DOHH2 (cell line): Measurements from ENCODE around the gene SLC25A41.

ENCODE experiments used
- H3F3A ChIP-seq: fragments of 200-600 bp; sonication (generic), shearing (Covaris generic); 2 replicates; pipeline ENCODE4 v1.6.0; 2016; ENCODE audit warnings: antibody characterized with exemption, mild to moderate bottlenecking; ENCODE audit not compliant: control insufficient read depth, insufficient read depth
- H3K27ac ChIP-seq: fragments of 200-600 bp; sonication (generic); 2 replicates; pipeline ENCODE4 v1.5.1; 2014; ENCODE audit warnings: low read depth, mild to moderate bottlenecking, low read length, moderate library complexity
- H3K27me3 ChIP-seq: fragments of 200-600 bp; sonication (generic); 2 replicates; pipeline ENCODE4 v1.6.1; 2014; ENCODE audit warnings: mild to moderate bottlenecking, low read length, mixed read lengths; ENCODE audit not compliant: control insufficient read depth
- H3K36me3 ChIP-seq: fragments of 200-600 bp; sonication (generic); 2 replicates; pipeline ENCODE4 v1.6.1; 2014; ENCODE audit warnings: mild to moderate bottlenecking, low read length, moderate library complexity, mixed read lengths; ENCODE audit not compliant: control insufficient read depth
- H3K4me1 ChIP-seq: fragments of 200-600 bp; sonication (generic); 2 replicates; pipeline ENCODE4 v1.6.1; 2014; ENCODE audit warnings: mild to moderate bottlenecking, low read length, mixed read lengths; ENCODE audit not compliant: control insufficient read depth
- H3K4me2 ChIP-seq: fragments of 200-600 bp; sonication (generic); 2 replicates; pipeline ENCODE4 v1.6.0; 2014; ENCODE audit warnings: mild to moderate bottlenecking, low read length, moderate library complexity
- H3K4me3 ChIP-seq: fragments of 200-600 bp; sonication (generic); 2 replicates; pipeline ENCODE4 v1.5.1; 2014; ENCODE audit warnings: mild to moderate bottlenecking, low read length, mixed read lengths
- H3K79me2 ChIP-seq: fragments of 200-600 bp; sonication (generic); 2 replicates; pipeline ENCODE4 v1.6.1; 2014; ENCODE audit warnings: mild to moderate bottlenecking, low read length, mixed read lengths; ENCODE audit not compliant: control insufficient read depth
- H3K9me2 ChIP-seq: fragments of 200-600 bp; sonication (generic); replicated peaks from 2 replicates; pipeline ENCODE4 v1.6.1; 2014; ENCODE audit warnings: mild to moderate bottlenecking, low read length, mixed read lengths; ENCODE audit not compliant: control insufficient read depth
- H3K9me3 ChIP-seq: fragments of 200-600 bp; sonication (generic); 2 replicates; pipeline ENCODE4 v1.6.1; 2014; ENCODE audit warnings: antibody characterized with exemption, low read length, mixed read lengths; ENCODE audit not compliant: control insufficient read depth, insufficient read depth
- H4K20me1 ChIP-seq: fragments of 200-600 bp; sonication (generic); 2 replicates; pipeline ENCODE4 v1.6.0; 2014; ENCODE audit warnings: low read depth, mild to moderate bottlenecking, antibody characterized with exemption, low read length, moderate library complexity; ENCODE audit not compliant: control insufficient read depth, insufficient read depth
- EZH2phosphoT487 ChIP-seq: fragments of 200-600 bp; sonication (generic); IDR thresholded peaks from 2 replicates; pipeline ENCODE4 v1.6.1; 2017; ENCODE audit warnings: borderline replicate concordance, mild to moderate bottlenecking, antibody characterized with exemption, low read length, moderate library complexity, mixed read lengths
- TF ChIP-seq, protein P1 (sequence below): fragments of 200-600 bp; sonication (generic); IDR thresholded peaks from one replicate; pipeline ENCODE4 v1.5.1; 2014; ENCODE audit warnings: antibody characterized with exemption, mild to moderate bottlenecking, low read depth, low read length; ENCODE audit not compliant: poor library complexity, severe bottlenecking

The SLC25A41 gene

DNA sequence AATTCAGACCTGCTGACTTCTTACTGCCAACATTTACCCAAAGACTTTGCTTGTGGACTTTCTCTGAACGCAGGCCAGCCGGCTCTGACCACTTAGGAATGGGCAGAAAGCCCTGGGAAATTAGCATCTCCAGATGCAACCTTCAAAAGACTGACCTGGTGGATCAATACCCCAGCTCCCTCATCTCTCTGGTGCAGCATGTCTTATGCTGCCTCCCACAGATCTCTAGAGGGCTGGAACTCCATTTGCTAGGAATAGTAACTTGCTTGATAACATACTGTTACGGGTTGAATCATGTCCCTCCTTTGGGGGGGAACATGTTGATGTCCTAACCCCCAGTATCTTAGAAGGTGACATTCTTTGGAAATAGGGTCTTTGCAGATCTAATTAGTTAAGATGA is 12.9 kb upstream of the SLC25A41 start:
- no peaks in the 10 kb centered on the region for H3K9me2 ChIP-seq
- no peaks in the 10 kb centered on the region; the same call in 1 of the 2 replicates for H3F3A ChIP-seq
- TF ChIP-seq, protein P1, sequence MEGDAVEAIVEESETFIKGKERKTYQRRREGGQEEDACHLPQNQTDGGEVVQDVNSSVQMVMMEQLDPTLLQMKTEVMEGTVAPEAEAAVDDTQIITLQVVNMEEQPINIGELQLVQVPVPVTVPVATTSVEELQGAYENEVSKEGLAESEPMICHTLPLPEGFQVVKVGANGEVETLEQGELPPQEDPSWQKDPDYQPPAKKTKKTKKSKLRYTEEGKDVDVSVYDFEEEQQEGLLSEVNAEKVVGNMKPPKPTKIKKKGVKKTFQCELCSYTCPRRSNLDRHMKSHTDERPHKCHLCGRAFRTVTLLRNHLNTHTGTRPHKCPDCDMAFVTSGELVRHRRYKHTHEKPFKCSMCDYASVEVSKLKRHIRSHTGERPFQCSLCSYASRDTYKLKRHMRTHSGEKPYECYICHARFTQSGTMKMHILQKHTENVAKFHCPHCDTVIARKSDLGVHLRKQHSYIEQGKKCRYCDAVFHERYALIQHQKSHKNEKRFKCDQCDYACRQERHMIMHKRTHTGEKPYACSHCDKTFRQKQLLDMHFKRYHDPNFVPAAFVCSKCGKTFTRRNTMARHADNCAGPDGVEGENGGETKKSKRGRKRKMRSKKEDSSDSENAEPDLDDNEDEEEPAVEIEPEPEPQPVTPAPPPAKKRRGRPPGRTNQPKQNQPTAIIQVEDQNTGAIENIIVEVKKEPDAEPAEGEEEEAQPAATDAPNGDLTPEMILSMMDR: no peak
- TF ChIP-seq EZH2phosphoT487: no peak
- H3K4me1 ChIP-seq: 0 out of 2 replicates have a peak, but pooled peaks cover 3% of the 10 kb centered on the region
- peaks cover 4% of the 10 kb centered on the region; the same call in 1 of the 2 replicates for H3K36me3 ChIP-seq
- no peaks in the 10 kb centered on the region for H3K9me3 ChIP-seq
- no peak overlapping the region for H3K4me3 ChIP-seq
- no peak overlapping the region for H3K4me2 ChIP-seq
- no peak overlapping the region for H3K27ac ChIP-seq
- H3K79me2 ChIP-seq: no peaks in the 10 kb centered on the region
- H4K20me1 ChIP-seq: no peaks in the 10 kb centered on the region
- H3K27me3 ChIP-seq: no peaks in the 10 kb centered on the region

DNA sequence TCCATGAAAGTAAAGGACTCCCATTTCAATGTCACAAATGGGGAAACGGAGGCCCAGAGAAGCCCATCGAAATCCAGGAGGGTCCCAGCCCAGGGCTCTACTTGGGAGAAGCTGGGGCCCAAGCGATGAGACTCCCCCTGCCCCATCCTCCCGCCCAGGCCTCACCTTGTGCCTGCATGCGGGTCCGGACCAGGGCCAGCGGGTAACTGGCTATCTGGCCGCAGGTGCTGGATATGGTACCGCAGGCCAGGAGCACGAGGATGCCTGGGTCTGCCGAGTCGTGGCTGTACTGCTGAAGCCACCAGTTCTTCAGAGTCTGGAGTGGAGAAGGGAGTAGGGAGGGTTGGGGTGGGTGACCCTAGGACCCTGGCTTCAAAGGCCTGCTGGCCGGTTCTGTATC is 10.4 kb upstream of the SLC25A41 start:
- no peaks in the 10 kb centered on the region; the same call in 1 of the 2 replicates for H3F3A ChIP-seq
- no peaks in the 10 kb centered on the region for H3K79me2 ChIP-seq
- H3K4me1 ChIP-seq: 0 out of 2 replicates have a peak, but pooled peaks cover 3% of the 10 kb centered on the region
- no peaks in the 10 kb centered on the region for H4K20me1 ChIP-seq
- no peak overlapping the region for H3K4me2 ChIP-seq
- H3K4me3 ChIP-seq: no peak overlapping the region
- no peaks in the 10 kb centered on the region for H3K9me3 ChIP-seq
- H3K36me3 ChIP-seq: no peaks in the 10 kb centered on the region; the same call in 1 of the 2 replicates
- no peaks in the 10 kb centered on the region for H3K9me2 ChIP-seq
- H3K27me3 ChIP-seq: no peaks in the 10 kb centered on the region
- H3K27ac ChIP-seq: no peak overlapping the region
- TF ChIP-seq, protein P1: no peak
- no peak for TF ChIP-seq EZH2phosphoT487

DNA sequence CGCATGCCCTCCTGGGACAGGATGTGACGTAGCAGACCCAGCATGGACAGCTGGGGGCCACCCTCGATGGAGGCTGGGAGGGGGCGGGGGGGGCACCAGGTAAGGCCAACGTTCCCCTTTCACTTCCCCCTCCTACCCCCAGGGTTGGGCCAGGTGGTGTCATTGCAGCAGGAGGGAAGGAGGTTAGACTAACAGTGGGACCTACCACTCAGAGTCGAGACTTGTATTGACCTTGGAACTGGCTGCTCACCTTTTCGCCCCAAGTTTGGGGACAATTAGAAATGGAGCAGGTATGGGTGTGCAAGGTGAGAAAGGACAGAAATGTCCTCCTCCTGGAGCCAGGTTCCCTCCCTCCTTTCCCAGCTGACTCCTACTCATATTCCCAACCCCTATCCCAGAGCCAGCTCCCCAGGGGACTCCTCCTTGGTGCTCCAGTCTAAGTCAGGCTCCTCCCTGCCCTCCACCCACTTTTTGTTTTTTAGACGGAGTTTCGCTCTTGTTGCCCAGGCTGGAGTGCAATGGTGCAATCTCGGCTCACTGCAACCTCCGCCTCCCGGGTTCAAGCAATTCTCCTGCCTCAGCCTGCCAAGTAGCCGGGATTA is 8.6 kb upstream of the SLC25A41 start:
- no peaks in the 10 kb centered on the region for H3K79me2 ChIP-seq
- H3K27me3 ChIP-seq: no peaks in the 10 kb centered on the region
- H3K4me2 ChIP-seq: no peak overlapping the region
- no peak overlapping the region for H3K4me3 ChIP-seq
- H3K9me3 ChIP-seq: no peaks in the 10 kb centered on the region
- TF ChIP-seq, protein P1: no peak
- no peak for TF ChIP-seq EZH2phosphoT487
- no peaks in the 10 kb centered on the region for H4K20me1 ChIP-seq
- H3K27ac ChIP-seq: no peak overlapping the region
- H3K4me1 ChIP-seq: 0 out of 2 replicates have a peak, but pooled peaks cover 3% of the 10 kb centered on the region
- H3K36me3 ChIP-seq: no peaks in the 10 kb centered on the region; the same call in 1 of the 2 replicates
- H3K9me2 ChIP-seq: no peaks in the 10 kb centered on the region
- H3F3A ChIP-seq: no peaks in the 10 kb centered on the region; the same call in 1 of the 2 replicates
